Activated CD4-positive, alpha-beta memory T cell treated with anti-CD3 and anti-CD28 coated beads, Interleukin-2, amount 10 ng/mL, durations not matched to agents 7 days and 5 days (primary cell): ENCODE results near the gene TMEM269. TPM values are rescaled to one million over a fixed set of nuclear protein-coding genes. Genes with fewer than 3 reads are reported as not detected.

Experiments
- CTCF ChIA-PET: fragments of 350-600 bp; sonication (Branson Sonifier 250); formaldehyde crosslinking; loops from one replicate; lab custom pipeline; 2021; ENCODE audit warnings: antibody characterized with exemption, inconsistent platforms; lab: Charles Lee
- POLR2A ChIA-PET: fragments of 350-600 bp; sonication (Branson Sonifier 250); formaldehyde crosslinking; loops from one replicate; lab custom pipeline; 2021; ENCODE audit warnings: antibody characterized with exemption; lab: Charles Lee
- DNase-seq: peaks from one replicate; pipeline ENCODE4 v3.0.0-alpha.2; 2020
- H3K27ac Mint-ChIP-seq: one replicate; pipeline ENCODE4 v1.8.0; 2021; ENCODE audit warnings: mild to moderate bottlenecking, mixed read lengths
- H3K27me3 Mint-ChIP-seq: one replicate; pipeline ENCODE4 v1.8.0; 2021; ENCODE audit warnings: mixed read lengths
- H3K36me3 Mint-ChIP-seq: one replicate; pipeline ENCODE4 v1.8.0; 2021; ENCODE audit warnings: low read depth, mixed read lengths
- H3K4me1 Mint-ChIP-seq: one replicate; pipeline ENCODE4 v1.8.0; 2021; ENCODE audit warnings: mixed read lengths
- H3K4me3 Mint-ChIP-seq: one replicate; pipeline ENCODE4 v1.8.0; 2021; ENCODE audit warnings: mild to moderate bottlenecking, mixed read lengths
- H3K9me3 Mint-ChIP-seq: one replicate; pipeline ENCODE4 v1.8.0; 2021; ENCODE audit warnings: mixed read lengths
- total RNA-seq, 2 experiments: library from RNA; stranded (reverse); gene quantifications; one replicate each; pipeline ENCODE4 v1.2.3, GENCODE V29; 2021

TMEM269 gene
- total RNA-seq, 2 experiments from 2014 or later, result not detected

DNA sequence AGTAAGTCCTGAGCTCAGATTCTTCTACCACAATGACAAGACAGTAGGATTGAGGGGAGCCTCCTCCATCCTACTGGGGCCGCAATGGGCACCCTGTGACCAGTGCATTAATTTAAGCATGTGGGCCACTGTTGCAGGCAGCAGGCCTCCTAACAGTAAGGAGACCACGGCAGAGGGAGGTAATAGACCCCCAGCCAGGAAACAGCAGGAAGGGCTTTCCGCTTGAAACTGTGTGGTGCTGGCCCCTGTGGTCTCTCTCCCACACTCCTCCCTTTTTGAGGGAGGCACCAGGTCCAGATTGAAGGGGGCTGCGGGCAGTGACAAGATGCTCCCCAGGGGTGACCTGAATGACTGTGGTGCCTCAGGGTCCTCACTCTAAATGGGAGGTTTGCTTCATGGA, 43.1 kb upstream of the TMEM269 start:
- ChIA-PET CTCF (no interaction called here), POLR2A (no interaction called here)
- Mint-ChIP-seq H3K4me3 (no peak overlapping the region), H3K27ac (no peak overlapping the region), H3K36me3 (peaks cover 3% of the 10 kb centered on the region), H3K27me3 (no peaks in the 10 kb centered on the region), H3K4me1 (peaks cover 7% of the 10 kb centered on the region), H3K9me3 (no peaks in the 10 kb centered on the region)
- DNase-seq, result no peak

DNA sequence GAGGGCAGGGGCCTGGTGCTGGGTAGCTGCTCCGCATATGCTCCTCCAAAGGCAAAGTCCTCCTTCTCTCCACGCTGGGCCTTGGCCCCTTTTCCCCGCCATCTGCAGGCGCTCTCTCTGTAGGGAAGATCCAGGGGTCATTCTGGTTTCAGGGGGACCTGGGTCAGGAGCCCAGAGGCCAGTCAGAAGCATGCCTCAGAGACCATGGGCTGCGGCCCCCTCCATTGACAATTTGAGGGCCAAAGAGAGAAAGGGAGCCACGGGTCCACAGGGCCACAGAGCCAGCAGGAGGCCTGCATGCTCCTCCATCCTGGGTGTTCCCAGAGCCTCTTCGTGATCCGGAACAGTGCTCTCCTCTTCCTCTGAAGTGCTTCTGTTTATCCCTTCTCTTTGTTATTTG, 42.6 kb upstream of the TMEM269 start:
- Mint-ChIP-seq H3K27ac (no peak overlapping the region), H3K9me3 (no peaks in the 10 kb centered on the region), H3K4me3 (no peak overlapping the region), H3K4me1 (peaks cover 3% of the 10 kb centered on the region), H3K36me3 (peaks cover 3% of the 10 kb centered on the region), H3K27me3 (no peaks in the 10 kb centered on the region)
- POLR2A ChIA-PET, result interaction anchor here (1.3 kb wide), 1 partner anchor 25 kb away, joined by 3 read pairs; the partner anchor contains the start of genes C1orf50 and P3H1
- CTCF ChIA-PET, result interaction anchor here (1.1 kb wide), 1 partner anchor 164 kb away, joined by 3 read pairs; no protein-coding TSS in a partner anchor
- DNase-seq, result no peak

DNA sequence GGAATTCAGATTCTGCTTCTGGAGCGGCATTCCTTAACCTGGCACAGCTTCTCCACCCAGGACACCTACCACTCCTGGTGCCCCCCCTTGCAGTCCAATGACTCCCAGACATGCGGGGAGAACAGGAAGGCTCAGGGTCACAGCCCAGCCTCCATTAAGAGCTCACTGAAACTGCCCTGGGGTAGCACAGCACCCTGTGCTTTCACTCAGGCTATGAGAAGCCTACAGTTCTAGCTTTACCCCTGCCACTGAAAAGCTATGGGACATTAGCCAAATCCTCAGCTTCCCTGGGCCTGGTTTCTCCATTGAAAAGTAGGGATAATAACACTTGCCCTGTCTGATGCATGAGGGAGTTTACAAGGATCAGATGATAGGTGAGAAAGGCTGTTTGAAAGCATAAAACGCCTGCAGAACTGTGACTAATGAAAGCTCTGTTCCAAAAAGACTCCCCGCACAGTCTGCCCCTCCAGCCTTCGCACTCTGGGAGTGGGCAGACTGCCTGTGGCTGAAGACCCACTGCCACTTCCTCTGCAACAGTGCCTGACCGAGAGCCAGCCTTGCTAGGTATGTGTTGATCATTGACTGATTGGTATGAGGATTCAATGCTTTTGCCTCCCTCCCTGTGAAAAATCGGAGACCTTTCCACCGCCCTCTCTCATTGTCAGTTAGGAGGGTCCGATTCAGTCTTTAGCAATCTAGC, 42.0 kb upstream of the TMEM269 start:
- H3K4me1 Mint-ChIP-seq, result no peaks in the 10 kb centered on the region
- no peak overlapping the region for H3K27ac Mint-ChIP-seq
- no peak for DNase-seq
- peaks cover 3% of the 10 kb centered on the region for H3K36me3 Mint-ChIP-seq
- H3K4me3 Mint-ChIP-seq, result no peak overlapping the region
- ChIA-PET POLR2A (interaction anchor here (1.0 to 1.3 kb wide), 2 partner anchors 10 to 24 kb away, joined by 3 read pairs; partner anchors contain the start of genes C1orf50 and P3H1), CTCF (interaction anchor here (1.1 kb wide), 1 partner anchor 165 kb away, joined by 3 read pairs; no protein-coding TSS in a partner anchor)
- H3K9me3 Mint-ChIP-seq, result no peaks in the 10 kb centered on the region
- H3K27me3 Mint-ChIP-seq, result no peaks in the 10 kb centered on the region

DNA sequence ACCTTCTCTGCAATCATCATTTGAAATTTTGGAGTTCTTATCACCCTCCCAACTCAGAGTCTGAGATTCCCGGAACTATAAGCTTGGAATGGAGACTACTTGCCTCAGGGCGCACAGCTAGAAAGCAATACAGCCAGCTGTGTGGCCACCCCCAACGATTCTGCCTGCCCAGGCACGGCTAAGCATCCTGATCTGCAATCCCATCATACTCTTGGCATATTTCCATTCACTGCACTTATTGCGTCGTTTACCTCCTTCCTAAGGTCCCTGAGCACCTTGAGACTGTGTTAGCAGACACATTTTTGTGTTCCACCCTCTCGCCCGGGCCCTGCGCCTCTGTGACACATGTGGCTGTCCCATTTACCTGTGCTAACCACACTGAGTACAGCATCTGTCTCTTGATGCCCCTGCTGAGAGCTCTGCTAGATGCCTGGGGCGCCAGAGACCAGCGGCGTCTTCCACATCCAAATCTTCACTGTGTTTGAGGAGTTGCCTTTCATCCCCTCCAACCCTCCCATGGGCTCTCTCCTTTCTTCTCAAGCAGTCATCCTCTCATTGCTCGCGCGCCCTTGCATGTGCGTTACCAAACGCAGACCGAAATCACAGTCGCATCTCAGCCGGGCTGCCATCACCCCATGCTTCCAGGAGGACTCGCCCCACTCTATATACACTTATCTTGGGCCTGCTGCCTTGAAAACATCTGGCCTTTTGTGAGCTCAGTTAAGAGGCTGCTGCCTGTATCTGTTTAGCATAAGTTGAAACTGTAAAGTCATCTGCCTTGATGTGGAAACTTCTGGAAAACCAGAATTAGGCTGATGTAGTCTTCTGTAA, 41.3 kb upstream of the TMEM269 start:
- CTCF ChIA-PET, result interaction anchor here (1.1 kb wide), 1 partner anchor 165 kb away, joined by 3 read pairs; no protein-coding TSS in a partner anchor

DNA sequence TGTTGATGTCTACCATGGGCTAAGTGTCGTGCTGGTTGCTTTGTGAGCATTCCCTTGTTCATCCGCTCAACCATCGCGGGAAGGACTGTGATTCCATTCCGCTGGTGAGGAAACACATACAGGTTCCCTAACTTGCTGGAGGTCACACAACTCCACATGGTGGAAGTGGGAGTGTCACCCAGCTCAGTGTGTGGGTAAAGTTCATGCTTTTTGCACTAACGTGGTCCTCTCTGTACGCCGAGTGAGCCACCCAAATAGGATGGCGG, 40.7 kb upstream of the TMEM269 start:
- ChIA-PET CTCF (no interaction called here), POLR2A (interaction anchor here (1.0 kb wide), 1 partner anchor 8 kb away, joined by 3 read pairs; no protein-coding TSS in a partner anchor)
- DNase-seq, result no peak
- Mint-ChIP-seq H3K27me3 (no peaks in the 10 kb centered on the region), H3K27ac (no peak overlapping the region), H3K4me1 (no peaks in the 10 kb centered on the region), H3K4me3 (no peak overlapping the region), H3K36me3 (peaks cover 13% of the 10 kb centered on the region), H3K9me3 (no peaks in the 10 kb centered on the region)

More for the DNA sequence above, 41.3 kb upstream of the TMEM269 start:
- POLR2A ChIA-PET, result interaction anchor here (1.0 to 1.3 kb wide), 2 partner anchors 9 to 23 kb away, joined by 3 read pairs; partner anchors contain the start of genes C1orf50 and P3H1
- Mint-ChIP-seq H3K27ac (no peak overlapping the region), H3K4me1 (no peaks in the 10 kb centered on the region), H3K36me3 (peaks cover 10% of the 10 kb centered on the region), H3K27me3 (no peaks in the 10 kb centered on the region), H3K4me3 (no peak overlapping the region), H3K9me3 (no peaks in the 10 kb centered on the region)
- no peak for DNase-seq

DNA sequence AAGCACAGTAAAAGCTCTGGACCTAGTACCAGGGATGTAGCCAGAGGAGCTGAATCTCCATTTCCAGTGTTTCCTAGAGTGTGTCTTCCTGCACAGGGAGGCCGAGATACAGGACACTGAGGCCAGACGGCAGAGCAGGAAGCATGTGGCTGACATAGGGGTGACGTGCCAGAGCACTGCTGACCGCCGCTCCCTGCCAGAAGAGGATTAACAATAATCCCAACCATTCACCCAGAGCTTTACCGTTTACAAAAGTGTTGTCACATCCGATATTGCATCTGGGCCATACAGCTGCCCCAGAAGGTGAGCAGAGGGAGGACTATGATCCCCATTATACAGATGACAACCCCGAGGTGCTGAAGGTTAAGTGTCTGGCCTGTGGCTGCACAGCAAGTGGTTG, 38.9 kb upstream of the TMEM269 start:
- no peak overlapping the region for H3K27ac Mint-ChIP-seq
- no peaks in the 10 kb centered on the region for H3K9me3 Mint-ChIP-seq
- H3K4me1 Mint-ChIP-seq, result no peaks in the 10 kb centered on the region
- H3K27me3 Mint-ChIP-seq, result no peaks in the 10 kb centered on the region
- peaks cover 25% of the 10 kb centered on the region for H3K36me3 Mint-ChIP-seq
- H3K4me3 Mint-ChIP-seq, result no peak overlapping the region
- ChIA-PET CTCF (interaction anchor here (0.6 to 1.2 kb wide), 3 partner anchors 12 to 161 kb away, joined by 3 to 4 read pairs (median 3); no protein-coding TSS in a partner anchor), POLR2A (no interaction called here)
- DNase-seq, result no peak

DNA sequence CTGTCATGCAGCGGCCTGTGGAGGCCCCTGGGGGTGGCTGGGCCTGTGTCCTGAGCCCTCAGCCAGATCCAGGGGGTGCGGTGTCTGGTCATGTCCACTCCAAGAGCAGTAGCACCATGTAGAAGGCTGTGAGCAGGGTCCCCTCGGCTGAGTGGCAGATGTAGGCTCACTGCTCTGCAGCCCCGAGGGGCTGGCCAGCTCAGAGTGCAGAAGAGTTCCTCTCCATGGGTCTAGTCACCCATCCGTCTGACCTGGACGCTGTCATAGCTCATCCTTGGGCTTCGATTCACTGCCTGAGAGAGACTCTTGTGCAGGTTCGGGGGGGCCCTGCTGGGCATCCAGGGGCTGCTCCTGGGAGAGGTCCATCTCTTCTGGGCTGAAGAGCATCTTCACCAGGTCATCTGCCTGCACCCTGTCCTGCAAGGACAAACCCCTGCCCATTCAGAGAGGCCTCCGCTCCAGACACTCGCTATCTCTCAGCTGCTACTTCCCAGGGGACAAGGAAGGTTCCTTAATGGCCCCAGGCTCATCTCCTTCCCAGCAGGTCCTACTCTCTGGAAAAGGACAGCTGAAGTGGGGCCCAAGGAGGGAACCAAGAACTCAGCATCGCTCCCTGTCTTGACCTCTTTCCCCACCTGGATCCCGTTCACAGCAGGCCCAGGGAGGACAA, 38.2 kb upstream of the TMEM269 start:
- DNase-seq, result no peak
- CTCF ChIA-PET, result interaction anchor here (1.0 to 1.2 kb wide), 3 partner anchors 9 to 162 kb away, joined by 3 to 4 read pairs (median 3); no protein-coding TSS in a partner anchor
- Mint-ChIP-seq H3K36me3 (peaks cover 27% of the 10 kb centered on the region), H3K4me1 (no peaks in the 10 kb centered on the region), H3K4me3 (no peak overlapping the region), H3K27ac (no peak overlapping the region), H3K27me3 (no peaks in the 10 kb centered on the region), H3K9me3 (no peaks in the 10 kb centered on the region)
- POLR2A ChIA-PET, result interaction anchor here (2.0 kb wide), 1 partner anchor 20 kb away, joined by 7 read pairs; the partner anchor contains the start of genes C1orf50 and P3H1

DNA sequence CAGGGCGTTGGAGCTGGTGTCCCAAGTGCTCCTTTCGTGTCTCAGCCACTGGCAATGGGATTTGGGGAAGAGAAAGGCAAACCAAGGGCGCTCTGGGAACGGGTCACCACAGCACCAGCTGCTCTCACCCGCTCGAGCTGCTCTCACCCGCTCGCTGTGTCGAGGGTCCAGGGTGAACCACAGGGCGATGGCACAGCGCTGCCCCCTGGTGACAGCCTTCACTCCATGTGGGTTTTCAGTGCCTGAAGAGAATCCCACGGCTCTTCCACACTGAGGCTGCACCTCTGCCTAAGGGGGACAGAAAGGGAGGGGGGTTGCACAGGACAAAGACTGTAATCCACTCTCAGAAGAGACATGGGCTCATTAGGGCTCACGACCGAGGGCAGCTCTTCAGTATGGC, 37.7 kb upstream of the TMEM269 start:
- H3K4me1 Mint-ChIP-seq, result no peaks in the 10 kb centered on the region
- no peak overlapping the region for H3K4me3 Mint-ChIP-seq
- ChIA-PET CTCF (interaction anchor here (1.0 kb wide), 1 partner anchor 9 kb away, joined by 3 read pairs; no protein-coding TSS in a partner anchor), POLR2A (interaction anchor here (2.0 kb wide), 1 partner anchor 20 kb away, joined by 7 read pairs; the partner anchor contains the start of genes C1orf50 and P3H1)
- DNase-seq, result peak; percentile 32
- no peaks in the 10 kb centered on the region for H3K9me3 Mint-ChIP-seq
- H3K27ac Mint-ChIP-seq, result no peak overlapping the region
- H3K27me3 Mint-ChIP-seq, result no peaks in the 10 kb centered on the region
- H3K36me3 Mint-ChIP-seq, result peaks cover 32% of the 10 kb centered on the region

DNA sequence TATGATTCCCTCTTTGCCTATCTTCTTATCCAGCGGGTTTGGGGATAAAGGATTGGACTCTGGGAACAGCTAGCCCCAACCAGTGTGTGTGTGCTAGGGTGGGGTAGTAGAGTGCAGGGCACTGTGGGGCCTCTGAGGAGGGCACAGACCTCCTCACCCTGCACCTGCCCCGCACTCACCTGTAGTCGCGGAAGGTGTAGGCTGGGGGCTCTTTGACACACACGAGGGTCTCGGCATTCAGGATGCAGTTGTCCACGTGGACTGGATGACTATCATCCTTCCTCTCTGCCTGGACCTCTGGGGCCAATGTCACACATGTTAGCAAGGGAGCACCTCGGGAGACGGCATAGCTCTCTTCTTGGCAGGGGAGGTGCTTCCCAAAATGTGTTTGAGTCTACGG, 36.8 kb upstream of the TMEM269 start:
- Mint-ChIP-seq H3K27ac (no peak overlapping the region), H3K4me1 (no peaks in the 10 kb centered on the region), H3K27me3 (no peaks in the 10 kb centered on the region), H3K4me3 (no peak overlapping the region), H3K36me3 (peaks cover 41% of the 10 kb centered on the region), H3K9me3 (no peaks in the 10 kb centered on the region)
- POLR2A ChIA-PET, result interaction anchor here (2.0 kb wide), 1 partner anchor 19 kb away, joined by 7 read pairs; the partner anchor contains the start of genes C1orf50 and P3H1
- DNase-seq, result no peak
- CTCF ChIA-PET, result no interaction called here

DNA sequence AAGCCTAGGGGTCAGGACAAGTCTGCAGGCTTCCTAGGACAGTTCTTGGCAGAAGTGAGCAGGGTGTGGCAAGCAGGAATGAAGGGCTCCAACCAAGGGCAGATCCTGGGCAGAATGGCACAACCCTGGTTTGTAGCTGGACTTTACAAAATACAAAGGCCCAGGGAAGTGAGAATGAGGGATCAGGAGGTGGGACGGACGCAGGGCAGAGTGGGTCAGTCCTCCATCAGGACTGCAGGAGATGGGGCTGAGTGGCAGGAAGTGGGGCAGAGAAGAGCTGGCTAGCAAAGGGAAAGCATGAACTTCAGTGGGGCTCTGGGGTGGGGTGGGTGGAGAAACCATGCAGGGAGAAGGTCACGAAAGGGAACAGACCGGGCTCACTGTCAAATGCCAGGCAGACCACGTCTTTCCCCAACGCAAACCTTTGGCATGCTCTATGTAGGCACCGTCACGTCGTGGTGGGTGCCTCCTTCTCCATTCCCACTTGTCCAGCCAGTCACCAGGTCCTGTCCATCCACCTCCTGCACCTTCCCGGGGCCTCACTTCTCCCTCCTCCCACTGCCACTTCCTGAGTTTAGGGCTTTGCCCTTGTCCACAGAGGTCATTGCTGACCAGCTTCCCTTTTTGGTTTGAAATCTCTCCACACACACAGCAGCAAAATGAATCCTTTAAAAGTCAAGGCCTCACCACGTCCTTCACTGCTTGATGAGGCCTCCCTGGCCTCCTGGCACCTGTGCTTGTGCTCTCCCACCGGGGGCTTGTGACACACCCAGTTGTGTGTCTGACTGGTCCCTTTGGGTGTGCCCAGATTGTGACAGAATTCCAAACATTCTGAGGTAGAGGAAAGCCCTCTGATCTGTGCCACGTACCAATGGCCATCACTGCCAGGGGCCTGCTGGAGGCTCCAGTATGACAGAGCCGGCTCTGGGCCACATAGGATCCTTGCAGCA, 36.1 kb upstream of the TMEM269 start:
- Mint-ChIP-seq H3K27ac (no peak overlapping the region), H3K4me3 (no peak overlapping the region), H3K27me3 (no peaks in the 10 kb centered on the region), H3K9me3 (no peaks in the 10 kb centered on the region), H3K36me3 (peaks cover 46% of the 10 kb centered on the region), H3K4me1 (no peaks in the 10 kb centered on the region)
- DNase-seq, result no peak
- CTCF ChIA-PET, result no interaction called here
- POLR2A ChIA-PET, result interaction anchor here (2.0 to 2.1 kb wide), 2 partner anchors 18 kb away, joined by 7 to 9 read pairs; partner anchors contain the start of genes C1orf50 and P3H1

DNA sequence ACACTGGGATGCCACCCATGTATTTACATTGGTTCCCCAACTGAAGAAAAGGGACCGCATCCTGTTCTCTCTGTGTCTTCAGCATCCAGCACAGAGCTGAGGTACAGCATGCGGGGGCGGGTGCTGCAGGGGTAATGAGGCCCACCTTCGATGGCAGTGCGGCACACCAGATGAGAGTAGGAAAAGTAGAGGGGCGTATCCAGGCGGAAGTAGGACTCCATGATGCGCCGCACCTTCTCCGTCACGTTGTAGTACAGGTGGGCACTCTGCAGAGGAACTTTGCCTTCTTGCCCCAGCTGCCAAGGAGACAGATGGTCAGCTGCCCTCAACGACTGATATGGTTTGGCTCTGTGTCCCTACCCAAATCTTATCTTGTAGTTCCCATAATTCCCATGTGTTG, 34.8 kb upstream of the TMEM269 start:
- Mint-ChIP-seq H3K36me3 (peaks cover 55% of the 10 kb centered on the region), H3K27me3 (no peaks in the 10 kb centered on the region), H3K4me1 (no peaks in the 10 kb centered on the region), H3K4me3 (no peak overlapping the region), H3K27ac (no peak overlapping the region), H3K9me3 (no peaks in the 10 kb centered on the region)
- ChIA-PET CTCF (no interaction called here), POLR2A (interaction anchor here (0.7 to 2.1 kb wide), 2 partner anchors 11 to 16 kb away, joined by 3 to 9 read pairs; partner anchors contain the start of genes C1orf50 and P3H1)
- DNase-seq, result no peak
